DMS53 treated with DMSO at 0.1 percent for 48 hours (cell line): ENCODE results near the gene DUSP9.
"Not testable (repeated sequence)": the region's sequence is repeated elsewhere in the genome, so short reads cannot be mapped to it uniquely, and the experiment has no call there.

Source experiments
- DNase-seq: peaks from one replicate; lab custom pipeline; 2025; ENCODE audit not compliant: unreplicated experiment; lab: John Stamatoyannopoulos, UW

DUSP9 gene

DNA sequence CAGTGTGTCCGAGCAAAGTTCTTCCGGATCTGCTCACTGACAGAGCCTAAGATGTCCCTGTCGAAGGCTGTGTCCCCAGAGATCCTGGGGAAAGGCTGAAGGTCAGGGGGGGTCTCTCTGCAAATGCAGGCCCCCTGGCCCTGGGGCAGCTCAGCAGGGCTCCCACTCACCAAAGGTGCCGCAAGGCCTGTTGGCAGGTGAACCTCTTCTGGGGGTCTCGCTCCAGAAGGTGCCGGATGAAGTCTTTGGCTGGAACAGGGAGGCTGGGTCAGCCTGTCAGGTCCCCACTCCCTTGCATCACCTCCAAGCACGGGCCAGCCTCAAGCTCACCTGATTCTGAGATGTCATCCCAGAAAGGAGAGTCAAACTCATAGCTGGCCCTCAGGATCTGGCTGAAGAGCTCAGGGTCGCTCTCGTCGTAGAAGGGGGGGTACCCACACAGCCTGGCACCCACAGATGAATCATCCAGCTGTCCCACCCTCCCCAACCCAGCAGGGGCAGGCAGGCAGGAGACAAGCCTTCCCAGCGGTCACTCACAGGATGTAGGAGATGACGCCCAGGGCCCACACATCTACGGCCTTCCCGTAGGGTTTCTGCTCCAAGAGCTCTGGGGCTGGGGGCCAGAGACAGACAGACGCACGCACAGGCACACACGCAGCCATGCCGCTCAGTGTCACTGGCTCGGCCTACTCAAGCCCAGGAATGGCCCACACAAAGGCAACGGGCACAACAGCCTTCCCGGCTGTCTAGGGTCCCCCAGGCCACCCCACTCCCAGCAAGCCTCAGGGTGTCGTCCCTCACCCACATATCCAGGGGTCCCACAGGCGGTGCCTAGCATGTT, 24.0 kb downstream of the DUSP9 start:
- no peak for DNase-seq

DNA sequence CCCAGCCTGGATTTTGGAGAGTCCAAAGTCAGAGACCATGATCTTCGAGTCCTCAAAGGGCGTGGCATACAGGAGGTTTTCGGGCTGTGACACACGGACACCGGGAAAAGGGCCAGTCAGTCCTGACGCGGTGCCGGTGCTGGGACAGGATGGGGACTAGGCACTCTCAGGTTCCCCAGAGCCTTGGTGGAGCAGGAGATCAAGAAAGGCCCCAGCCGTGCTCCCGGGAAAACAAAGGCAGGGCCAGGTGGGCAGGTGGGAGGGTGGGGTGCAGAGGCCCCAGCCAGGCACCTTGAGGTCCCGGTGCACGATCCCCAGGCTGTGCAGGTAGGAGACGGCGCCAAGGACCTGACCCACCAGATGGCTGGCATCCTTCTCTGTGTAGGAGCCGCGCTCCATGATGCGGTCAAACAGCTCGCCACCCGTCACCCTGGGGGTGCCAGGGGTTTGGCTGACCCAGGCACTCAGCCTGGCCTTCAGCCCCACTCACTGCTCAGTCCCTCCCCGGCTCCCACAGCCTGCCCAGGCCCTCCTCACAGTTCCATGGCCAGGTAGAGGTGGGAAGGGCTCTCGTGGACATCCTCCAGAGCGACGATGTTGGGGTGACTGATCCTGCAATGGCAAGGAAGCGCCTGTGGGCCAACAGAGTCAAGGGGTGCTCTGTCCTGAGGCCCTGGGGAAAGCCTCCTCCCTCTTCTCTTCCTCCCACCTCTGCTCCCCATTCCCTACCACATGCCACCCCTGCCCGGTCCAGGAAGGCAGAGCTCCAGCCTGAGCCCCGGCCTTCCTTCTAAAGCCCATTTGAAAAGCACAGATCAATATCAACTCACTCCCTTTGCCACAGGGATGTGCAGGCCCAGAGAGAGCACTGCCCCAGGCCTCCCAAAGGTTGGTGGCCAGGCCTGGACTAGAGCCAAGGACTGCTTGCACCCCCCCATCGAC, 24.9 kb downstream of the DUSP9 start:
- no peak for DNase-seq

DNA sequence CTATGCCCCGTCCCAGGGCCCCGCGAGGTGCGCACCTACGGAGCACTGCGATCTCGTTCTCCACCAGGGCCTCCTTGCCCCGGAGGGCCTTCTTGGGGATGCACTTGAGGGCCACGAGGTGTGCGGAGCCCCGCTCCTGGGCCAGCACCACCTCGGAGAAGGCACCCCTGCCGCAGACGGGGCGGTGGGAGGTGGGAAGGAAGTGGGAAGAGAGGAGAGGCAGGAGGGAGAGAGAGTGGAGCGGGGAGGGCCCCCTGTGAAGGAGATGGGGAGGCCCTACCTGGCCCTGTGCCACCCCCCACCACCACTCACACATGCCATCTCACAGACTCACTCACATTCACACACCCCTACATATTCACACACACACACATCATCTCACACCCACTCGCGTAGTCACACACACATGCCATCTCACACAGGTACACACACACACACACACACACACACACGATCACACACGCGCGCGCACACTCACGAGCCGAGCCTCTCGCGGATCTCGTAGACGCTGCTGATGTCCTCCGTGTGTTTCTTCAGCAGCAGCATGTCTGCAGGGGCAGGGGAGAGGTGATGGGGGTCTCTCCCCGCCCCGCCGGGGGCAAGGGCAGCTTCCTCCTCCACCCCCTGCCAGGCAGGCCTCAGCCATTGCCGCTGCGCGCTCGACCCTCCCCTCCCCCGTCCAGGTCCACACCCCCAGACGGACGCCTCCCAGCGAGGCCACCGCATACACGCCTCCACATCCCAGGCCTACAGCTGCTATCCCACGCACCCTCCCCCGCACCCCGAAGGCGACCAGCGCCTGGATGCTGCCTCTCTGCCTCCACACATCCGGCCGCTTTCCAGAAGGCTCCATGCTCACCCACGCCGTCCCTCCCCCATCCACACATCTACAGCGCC, 25.8 kb downstream of the DUSP9 start:
- DNase-seq = no peak

DNA sequence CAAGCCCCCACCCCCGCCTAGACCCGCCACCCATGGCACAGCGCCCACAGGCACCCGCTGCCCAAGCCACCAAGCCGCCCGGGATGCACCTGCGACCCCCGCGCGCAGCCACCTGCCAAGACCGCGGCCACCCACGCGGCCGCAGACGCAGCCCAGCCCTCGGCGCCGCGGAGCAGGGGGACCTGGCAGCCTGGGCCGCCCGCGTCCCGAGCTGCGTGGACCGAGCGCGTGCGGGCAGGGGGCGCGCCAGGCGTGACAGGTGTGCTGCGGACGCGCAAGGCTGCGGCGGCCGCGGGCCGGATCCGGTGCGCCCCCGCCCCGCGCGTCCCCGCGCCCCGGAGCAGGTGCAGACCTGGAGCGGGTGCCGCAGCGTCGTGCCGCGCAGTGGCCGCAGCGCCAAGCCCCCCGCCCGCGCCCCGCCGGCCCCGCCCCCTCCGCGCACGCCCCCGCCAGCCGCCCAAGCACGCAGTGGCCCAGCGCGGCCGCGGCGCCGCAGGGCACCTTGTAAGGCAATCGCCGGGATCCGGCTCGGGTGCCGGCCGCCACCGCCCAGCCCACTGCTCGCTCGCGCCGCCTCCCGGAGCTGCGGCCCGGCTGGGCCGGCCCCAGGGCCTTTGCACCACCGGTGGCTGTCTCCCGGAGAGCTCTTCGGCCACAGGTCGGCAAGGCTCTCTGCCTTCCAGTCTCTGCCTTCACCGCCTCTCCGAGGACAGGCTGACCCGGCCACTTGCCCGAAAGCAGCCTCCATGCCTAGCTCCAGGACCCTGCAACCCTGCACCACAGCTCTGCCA, 26.6 kb downstream of the DUSP9 start, which contains the start of gene PNCK:
TSS of gene PNCK (minus strand) at position 386 of the 791 bp plus-strand sequence. CDS start 737 bp downstream, outside the sequence.
- no peak for DNase-seq

DNA sequence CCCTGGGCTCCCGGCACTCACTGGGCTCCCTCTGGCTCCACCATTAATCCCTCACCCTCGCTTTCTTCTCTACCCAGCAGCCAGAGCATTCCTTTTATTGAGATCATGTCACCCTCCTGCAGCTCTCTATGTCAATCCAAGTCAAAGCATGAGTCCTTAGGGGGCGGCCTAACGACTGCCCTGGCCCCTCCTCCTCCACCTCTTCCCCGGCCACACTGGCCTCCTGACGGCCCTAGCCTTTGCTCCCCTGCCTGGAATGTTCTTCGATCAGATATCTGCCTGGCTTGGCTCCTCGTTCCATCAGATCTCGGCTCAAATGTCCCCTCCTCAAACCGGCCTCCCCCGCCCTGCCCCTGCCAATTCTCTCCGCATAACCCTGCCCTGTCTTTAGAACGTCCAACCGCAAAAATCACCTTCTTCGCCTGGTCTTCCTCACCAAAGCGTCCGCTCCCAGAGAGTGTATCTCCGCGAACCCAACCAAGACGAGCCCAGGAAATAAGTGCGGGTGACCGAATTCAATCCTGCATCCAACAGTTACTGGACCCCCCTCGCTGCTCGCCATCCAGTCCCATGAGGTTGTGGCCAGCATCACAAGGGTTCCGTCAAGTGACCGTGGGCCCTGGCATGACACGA, 27.3 kb downstream of the DUSP9 start:
- DNase-seq = no peak

DNA sequence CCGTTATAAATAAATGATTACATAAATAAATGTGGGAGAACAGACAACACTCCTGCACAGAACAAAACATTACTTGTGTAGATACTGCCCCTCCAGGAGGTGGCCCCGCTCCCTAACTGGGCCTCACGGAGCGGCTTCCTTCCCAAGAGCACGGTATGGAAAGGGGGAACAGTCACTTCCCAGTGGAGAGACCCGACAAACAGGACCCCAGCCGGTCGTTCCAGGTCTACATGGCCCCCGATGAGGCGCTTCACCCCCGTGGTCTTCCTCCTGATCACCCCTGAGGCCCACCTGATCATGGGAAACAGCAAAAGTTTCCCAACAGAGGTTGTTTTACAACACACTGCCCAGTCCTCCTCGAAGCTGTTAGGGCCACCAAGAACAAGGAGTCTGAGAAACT, 34.2 kb downstream of the DUSP9 start:
- DNase-seq = no peak

DNA sequence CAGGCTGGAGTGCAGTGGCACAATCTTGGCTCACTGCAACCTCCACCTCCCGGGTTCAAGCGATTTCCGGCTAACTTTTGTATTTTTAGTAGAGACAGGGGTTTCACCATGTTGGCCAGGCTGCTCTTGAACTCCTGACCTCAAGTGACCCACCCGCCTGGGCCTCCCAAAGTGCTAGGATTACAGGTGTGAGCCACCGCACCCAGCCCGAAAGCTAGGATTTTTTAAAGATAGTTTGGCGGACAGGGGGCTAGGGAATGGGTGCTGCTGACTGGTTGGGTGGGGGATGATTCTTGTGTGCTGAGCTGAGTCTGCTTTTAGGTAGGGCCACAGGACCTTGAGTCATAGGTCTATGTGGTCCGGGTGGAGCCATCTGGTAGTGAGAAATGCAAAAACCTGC, 36.5 kb downstream of the DUSP9 start:
- not testable (repeated sequence) for DNase-seq

DNA sequence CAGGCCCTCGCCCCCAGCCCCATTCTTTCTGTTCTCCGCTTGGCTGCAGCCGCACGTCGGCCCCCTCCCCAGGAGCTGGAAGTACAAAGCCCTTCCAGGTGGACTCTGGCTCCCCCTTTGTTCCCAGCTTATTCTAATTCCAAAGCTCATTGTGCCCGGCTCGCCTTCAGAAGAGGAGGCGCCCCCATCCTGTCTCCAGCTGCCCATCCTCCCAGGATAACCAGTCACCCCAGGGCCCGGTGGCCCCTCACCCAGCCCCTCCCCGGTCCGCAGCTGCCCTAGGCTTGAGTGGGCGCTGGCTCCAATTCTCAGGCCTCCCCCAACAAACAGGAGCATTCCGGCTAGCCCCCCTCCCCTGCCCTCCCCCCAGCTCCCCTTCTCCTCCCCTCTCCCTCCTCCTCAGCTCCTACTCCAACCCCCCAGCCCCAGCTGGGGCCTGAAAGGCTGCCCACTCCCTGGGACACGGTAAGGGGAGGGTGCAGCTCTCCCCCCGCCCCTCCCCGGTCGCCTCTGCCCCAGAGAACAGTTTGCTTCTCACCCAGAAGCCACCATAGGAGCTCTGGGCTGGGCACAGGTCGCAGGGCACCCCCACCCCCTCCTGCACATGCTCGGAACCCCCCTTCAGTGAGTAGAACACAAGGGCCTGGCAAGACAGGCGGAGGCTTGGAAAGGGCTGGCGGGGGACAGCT, 37.6 kb downstream of the DUSP9 start:
- no peak for DNase-seq

DNA sequence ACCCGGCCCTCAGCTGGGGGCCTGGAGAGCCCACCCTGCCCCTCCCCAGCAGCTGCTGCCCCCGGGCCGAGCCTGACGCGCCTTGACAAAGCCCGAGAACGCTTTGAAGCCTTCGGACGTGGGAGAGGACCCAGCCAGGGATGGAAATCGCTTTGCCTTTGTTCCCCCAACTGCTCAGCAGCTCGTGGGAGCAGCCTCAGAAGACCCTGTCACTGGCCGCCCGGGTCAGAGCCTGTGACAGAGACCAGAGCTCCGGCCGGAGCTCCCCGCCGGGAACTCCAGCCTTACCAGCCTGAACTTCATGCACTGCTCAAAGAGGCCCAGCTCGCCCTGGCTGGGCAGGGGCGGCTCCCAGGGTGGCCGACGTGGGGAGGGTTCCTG, 38.1 kb downstream of the DUSP9 start:
- DNase-seq = no peak

DNA sequence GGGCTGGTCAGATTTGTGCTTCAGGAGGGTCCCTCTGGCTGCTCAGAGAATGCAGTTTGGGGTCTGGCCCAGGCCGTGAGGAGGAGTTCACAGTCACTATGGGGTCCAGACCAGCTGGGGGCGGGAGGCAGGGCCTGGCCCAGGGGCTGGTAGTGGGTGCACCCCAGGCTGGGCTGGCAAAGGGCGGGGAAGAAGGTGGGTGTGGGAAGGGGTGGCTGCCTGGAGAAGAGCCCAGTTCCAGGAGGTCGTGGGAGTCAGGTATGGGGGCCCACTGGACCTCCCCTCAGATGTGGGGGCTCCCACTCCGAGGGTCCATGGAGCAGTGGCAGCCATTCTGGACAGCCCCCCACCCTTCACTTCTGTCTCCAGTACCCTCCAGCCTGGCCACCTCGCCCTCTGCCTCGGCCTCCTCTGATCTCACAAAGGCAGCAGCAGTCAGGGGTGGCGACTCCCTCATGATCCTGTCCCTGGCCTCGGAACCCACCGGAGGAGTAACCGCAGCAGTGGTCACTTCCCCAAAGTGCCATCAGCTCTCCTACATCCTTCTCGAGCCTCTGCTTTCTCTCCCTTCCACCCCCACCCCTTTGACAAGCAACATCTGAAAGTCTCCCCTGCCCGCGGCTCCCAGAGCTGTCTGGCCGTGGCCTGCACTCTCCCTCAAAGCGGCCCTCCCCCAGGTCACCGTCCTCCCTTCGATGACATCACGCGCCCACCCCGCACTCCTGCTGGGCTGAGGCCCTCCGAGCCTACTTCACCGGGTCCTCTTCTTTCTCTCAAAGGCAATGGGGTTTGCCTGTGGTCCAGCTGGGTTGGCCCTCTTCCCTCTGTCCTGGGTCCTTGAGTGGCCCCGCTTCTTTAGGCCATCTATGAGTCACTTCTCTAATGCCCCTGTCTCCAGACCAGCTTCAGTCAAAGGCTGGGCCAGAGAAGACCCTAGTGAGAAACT, 39.0 kb downstream of the DUSP9 start:
- no peak for DNase-seq

DNA sequence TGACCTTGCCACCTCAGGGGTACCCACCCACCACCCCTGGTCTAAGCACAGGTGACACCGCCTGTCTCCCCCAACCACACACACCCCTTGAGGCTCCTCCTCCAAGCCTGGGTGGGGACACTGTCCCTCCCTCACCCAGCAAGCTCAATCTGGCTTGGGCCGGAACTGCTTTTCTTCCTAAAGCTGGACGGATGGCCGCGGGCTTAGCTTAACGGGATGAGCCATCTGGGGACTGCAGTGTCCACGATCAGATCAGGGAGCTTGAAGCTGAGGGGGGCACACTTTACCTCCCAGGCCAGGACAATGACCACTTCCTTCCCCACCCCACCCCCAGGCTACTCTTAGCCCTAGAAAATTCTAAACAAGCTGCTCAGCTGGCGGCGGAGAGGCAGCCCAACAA, 39.7 kb downstream of the DUSP9 start:
- DNase-seq = no peak

DNA sequence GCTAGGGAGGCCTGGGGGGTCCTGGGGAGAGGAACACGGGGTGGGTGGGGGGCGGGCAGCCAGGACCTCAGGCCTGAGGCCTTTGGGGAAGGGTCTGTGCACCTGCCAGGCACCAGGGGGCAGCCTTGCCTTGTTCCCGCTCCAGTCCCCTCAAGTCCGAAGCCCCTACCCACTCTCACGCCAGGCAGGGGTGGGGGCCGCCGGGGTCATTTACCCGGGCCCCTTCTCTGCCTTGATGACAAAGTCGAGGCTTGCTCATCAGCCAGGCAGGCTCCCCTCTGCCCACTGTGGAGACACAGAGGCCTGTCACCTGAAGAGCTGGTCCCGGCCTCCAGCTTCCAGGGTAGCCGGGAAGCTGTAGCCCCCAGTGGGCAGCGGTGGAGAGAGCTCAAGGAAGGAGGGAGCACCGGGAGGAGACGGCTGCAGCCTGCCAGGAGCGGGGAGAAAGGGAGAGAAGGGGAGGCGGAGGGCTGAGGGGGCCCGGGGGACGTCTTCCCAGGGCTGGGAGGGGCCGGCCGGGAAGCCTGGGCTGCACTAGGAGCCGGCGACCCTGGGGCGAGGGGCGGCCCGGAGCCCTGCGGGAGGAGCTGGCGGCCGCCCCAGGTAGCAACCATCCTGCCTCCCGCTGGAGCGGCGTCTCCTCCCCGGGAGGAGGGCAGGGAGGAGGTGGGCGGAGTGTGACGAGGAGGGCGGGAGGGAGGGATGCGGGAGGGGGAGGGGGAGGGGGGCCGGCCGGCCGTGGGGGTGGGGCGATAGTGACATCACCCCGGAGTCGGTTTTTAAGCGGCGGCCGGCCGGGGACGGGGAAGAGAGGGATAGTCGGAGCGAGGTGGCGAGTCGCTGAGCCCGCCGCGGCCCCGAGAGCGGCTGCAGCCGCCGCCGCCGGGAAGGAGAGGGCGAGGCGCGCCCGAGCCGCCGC, 40.4 kb downstream of the DUSP9 start, which contains the start of gene SLC6A8:
TSS of gene SLC6A8 (plus strand) at position 806 of the 919 bp plus-strand sequence. CDS start 649 bp downstream, outside the sequence.
- peak; percentile 20 for DNase-seq

DNA sequence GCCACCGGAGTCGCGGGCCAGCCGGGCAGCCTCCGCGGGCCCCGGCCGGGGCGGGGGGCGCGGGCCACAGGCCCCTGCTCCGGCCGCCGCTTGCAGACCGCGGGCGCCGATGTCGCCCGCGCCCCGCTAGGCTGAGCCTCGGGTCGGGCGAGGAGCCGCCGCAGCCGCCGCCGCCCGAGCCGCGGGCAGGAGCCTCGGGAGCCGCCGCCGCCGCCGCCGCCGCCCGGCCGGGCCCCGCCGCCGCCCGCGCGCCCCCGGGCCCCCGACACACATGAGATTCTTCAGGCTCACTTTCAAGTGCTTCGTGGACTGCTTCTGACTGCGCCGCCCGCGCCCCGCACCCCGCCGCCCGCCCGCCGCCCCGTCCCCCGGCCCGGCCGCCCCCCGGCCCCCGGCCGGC, 41.1 kb downstream of the DUSP9 start:
- no peak for DNase-seq

DNA sequence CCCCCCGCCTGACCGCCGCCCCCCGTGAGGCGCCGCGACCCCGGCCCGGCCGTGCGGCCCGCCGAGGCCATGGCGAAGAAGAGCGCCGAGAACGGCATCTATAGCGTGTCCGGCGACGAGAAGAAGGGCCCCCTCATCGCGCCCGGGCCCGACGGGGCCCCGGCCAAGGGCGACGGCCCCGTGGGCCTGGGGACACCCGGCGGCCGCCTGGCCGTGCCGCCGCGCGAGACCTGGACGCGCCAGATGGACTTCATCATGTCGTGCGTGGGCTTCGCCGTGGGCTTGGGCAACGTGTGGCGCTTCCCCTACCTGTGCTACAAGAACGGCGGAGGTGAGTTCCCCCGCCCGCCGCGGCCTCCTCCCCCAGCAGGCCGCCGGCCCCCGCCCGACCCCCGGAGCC, 41.5 kb downstream of the DUSP9 start:
- DNase-seq = no peak

DNA sequence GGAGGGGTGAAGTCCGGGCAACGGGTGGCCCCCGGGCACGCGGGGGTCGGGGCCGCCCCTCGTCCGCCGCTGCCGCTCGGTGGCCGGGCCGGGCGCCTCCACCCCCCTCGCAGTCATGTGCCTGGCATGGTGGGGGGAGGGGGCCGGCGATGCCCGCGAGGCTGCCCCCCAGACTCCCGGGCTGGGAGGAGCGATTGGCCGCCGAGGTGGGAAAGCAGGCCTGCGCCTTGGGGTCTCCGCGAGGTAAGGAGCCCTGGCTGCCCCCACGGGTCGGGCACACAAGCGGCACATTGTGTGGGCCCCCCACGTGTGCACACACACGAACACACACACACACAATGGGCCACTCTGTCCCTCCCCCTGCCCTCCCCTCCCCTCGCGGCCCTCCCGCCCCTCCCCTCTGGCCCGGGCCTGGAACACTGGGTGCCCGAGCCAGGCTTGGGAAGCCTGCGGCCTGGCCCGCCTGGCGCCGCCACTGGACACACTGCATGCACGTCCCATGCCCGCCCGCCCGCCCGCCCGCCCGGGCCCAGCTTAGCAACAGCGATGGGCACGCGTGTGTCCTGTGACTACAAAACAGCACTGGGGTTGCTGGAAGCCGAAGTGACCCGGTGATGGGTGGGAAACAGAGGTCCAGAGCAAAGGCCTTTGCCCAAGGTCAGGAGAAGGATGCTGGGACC, 42.0 kb downstream of the DUSP9 start:
- no peak for DNase-seq
